ENCODE data around the gene SYTL3. TPM values are rescaled to one million over a fixed set of nuclear protein-coding genes. Genes with fewer than 3 reads are reported as not detected.
A peak's percentile ranks its signal among the peaks of the same experiment; 100 is the strongest.

SYTL3 gene
- total RNA-seq, 2 donors from 2014 or later: 0.58 to 0.79 TPM

DNA sequence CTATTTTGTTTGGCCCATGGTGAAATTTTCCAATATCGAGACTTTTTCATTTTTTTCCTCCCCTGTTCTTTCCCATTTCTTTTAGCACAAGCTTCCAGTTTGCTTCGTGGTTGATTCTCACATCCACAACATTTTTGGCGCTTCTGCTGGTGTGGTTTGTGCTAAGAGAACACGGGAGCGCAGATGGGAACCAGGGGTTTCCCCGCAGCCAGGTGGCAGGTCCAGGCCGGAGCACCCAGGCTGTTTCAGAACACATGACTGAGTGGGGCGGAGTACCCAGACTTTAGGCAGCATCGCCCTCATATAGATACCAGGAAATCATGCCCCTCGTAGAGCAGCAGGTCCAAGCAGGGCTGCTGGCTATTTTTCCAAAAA, 58.0 kb downstream of the SYTL3 start:
- H3K36me3 ChIP-seq (ENCODE audit: control insufficient read depth, insufficient read depth, low read length): no peaks in the 10 kb centered on the region
- H3K36me3 Mint-ChIP-seq (ENCODE audit: low read depth): no peaks in the 10 kb centered on the region
- 70 to 89% methylated on average over 7 to 10 of the region's 10 CpGs for WGBS, 2 experiments (ENCODE audit: insufficient coverage in 1 of 2, insufficient read length in 1 of 2)
- peaks cover 17% of the 10 kb centered on the region for H3K4me1 ChIP-seq (ENCODE audit: control insufficient read depth, insufficient read depth, low read length)
- H3K27ac ChIP-seq (ENCODE audit: low read depth, low read length): peak overlapping the region; percentile 73
- TF ChIP-seq, protein P1, sequence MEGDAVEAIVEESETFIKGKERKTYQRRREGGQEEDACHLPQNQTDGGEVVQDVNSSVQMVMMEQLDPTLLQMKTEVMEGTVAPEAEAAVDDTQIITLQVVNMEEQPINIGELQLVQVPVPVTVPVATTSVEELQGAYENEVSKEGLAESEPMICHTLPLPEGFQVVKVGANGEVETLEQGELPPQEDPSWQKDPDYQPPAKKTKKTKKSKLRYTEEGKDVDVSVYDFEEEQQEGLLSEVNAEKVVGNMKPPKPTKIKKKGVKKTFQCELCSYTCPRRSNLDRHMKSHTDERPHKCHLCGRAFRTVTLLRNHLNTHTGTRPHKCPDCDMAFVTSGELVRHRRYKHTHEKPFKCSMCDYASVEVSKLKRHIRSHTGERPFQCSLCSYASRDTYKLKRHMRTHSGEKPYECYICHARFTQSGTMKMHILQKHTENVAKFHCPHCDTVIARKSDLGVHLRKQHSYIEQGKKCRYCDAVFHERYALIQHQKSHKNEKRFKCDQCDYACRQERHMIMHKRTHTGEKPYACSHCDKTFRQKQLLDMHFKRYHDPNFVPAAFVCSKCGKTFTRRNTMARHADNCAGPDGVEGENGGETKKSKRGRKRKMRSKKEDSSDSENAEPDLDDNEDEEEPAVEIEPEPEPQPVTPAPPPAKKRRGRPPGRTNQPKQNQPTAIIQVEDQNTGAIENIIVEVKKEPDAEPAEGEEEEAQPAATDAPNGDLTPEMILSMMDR (conservative IDR thresholded peaks at IDR 0.05): peak; percentile 9
- H3K27ac Mint-ChIP-seq: peak overlapping the region; percentile 93
- no peaks in the 10 kb centered on the region for H3K27me3 Mint-ChIP-seq (ENCODE audit: insufficient read depth)
- H3K9me3 Mint-ChIP-seq: no peaks in the 10 kb centered on the region
- H3K9ac ChIP-seq (ENCODE audit: extremely low read depth, low read length, poor library complexity, severe bottlenecking): peak overlapping the region; percentile 62
- H3K27me3 ChIP-seq (ENCODE audit: control insufficient read depth, insufficient read depth, low read length, poor library complexity, severe bottlenecking): no peaks in the 10 kb centered on the region
- no peaks in the 10 kb centered on the region for H3K9me3 ChIP-seq (ENCODE audit: control insufficient read depth, low read length)
- H3K4me3 Mint-ChIP-seq: no peak overlapping the region
- H3K4me3 ChIP-seq (ENCODE audit: low read length): no peak overlapping the region
- DNase-seq: peak; percentile 71
- H3K4me1 Mint-ChIP-seq: peaks cover 34% of the 10 kb centered on the region

DNA sequence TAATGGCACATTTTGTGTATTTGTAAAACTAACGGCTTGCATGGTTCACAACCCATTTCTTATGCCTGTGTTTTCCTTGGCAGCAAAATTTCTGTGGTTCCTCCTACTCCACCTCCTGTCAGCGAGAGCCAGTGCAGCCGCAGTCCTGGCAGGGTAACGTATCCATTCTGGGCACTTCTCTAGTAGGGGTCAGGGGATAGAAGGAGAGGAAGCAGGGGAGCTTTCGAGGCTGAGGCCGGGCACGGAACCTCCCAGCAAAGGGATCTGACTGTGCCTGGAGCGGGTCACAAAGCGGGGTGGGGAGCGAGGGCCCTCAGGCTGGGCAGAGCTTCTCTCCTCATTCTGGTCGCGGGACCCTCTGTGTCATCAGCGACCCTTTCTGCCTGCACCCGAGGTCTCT, 58.4 kb downstream of the SYTL3 start:
- no peaks in the 10 kb centered on the region for H3K9me3 Mint-ChIP-seq
- no peaks in the 10 kb centered on the region for H3K27me3 Mint-ChIP-seq (ENCODE audit: insufficient read depth)
- H3K4me3 Mint-ChIP-seq: no peak overlapping the region
- H3K9me3 ChIP-seq (ENCODE audit: control insufficient read depth, low read length): no peaks in the 10 kb centered on the region
- TF ChIP-seq, protein P1 (conservative IDR thresholded peaks at IDR 0.05): no peak
- peak; percentile 75 for DNase-seq
- H3K27me3 ChIP-seq (ENCODE audit: control insufficient read depth, insufficient read depth, low read length, poor library complexity, severe bottlenecking): no peaks in the 10 kb centered on the region
- H3K4me1 ChIP-seq (ENCODE audit: control insufficient read depth, insufficient read depth, low read length): peaks cover 17% of the 10 kb centered on the region
- 85% methylated on average over 5 to 14 of the region's 14 CpGs for WGBS, 2 experiments (ENCODE audit: insufficient coverage in 1 of 2, insufficient read length in 1 of 2)
- H3K27ac ChIP-seq (ENCODE audit: low read depth, low read length): no peak overlapping the region
- H3K27ac Mint-ChIP-seq: peak overlapping the region; percentile 93
- H3K9ac ChIP-seq (ENCODE audit: extremely low read depth, low read length, poor library complexity, severe bottlenecking): peak overlapping the region; percentile 62
- no peaks in the 10 kb centered on the region for H3K36me3 ChIP-seq (ENCODE audit: control insufficient read depth, insufficient read depth, low read length)
- H3K4me3 ChIP-seq (ENCODE audit: low read length): no peak overlapping the region
- no peaks in the 10 kb centered on the region for H3K36me3 Mint-ChIP-seq (ENCODE audit: low read depth)
- peaks cover 34% of the 10 kb centered on the region for H3K4me1 Mint-ChIP-seq

DNA sequence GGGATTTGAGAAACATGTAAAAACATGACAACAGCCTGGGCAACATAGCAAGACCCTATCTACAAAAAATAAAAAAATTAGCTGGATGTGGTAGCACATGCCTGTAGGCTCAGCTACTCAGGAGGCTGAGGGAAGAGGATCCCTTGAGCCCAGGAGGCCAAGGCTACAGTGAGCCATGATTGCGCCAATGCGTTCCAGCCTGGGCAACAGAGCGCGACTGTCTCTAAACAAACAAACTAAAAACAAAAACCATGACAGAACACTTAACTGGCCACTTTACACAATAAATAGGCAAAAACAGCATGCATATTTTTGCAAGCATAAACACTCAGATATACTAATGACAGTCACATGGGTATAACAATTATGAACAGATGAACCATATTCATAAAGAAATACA, 60.0 kb downstream of the SYTL3 start:
- WGBS, 2 experiments (ENCODE audit: insufficient coverage in 1 of 2, insufficient read length in 1 of 2): 97% methylated on average over 4 of the region's 4 CpGs; no CpG with 5 or more reads in 1 of the 2 experiments
- TF ChIP-seq, protein P1 (conservative IDR thresholded peaks at IDR 0.05): no peak
- no peaks in the 10 kb centered on the region for H3K27me3 ChIP-seq (ENCODE audit: control insufficient read depth, insufficient read depth, low read length, poor library complexity, severe bottlenecking)
- no peak overlapping the region for H3K27ac ChIP-seq (ENCODE audit: low read depth, low read length)
- H3K4me3 ChIP-seq (ENCODE audit: low read length): no peak overlapping the region
- no peaks in the 10 kb centered on the region for H3K36me3 Mint-ChIP-seq (ENCODE audit: low read depth)
- no peaks in the 10 kb centered on the region for H3K9me3 Mint-ChIP-seq
- no peaks in the 10 kb centered on the region for H3K36me3 ChIP-seq (ENCODE audit: control insufficient read depth, insufficient read depth, low read length)
- peak; percentile 2 for DNase-seq
- no peak overlapping the region for H3K4me3 Mint-ChIP-seq
- H3K4me1 ChIP-seq (ENCODE audit: control insufficient read depth, insufficient read depth, low read length): peaks cover 17% of the 10 kb centered on the region
- peaks cover 30% of the 10 kb centered on the region for H3K4me1 Mint-ChIP-seq
- no peak overlapping the region for H3K9ac ChIP-seq (ENCODE audit: extremely low read depth, low read length, poor library complexity, severe bottlenecking)
- no peaks in the 10 kb centered on the region for H3K27me3 Mint-ChIP-seq (ENCODE audit: insufficient read depth)
- no peak overlapping the region for H3K27ac Mint-ChIP-seq
- no peaks in the 10 kb centered on the region for H3K9me3 ChIP-seq (ENCODE audit: control insufficient read depth, low read length)

All from endodermal cell (in vitro differentiated cells).